Large intestine (tissue), 3 donors: Measurements from ENCODE around the gene PKIB. TPM values are rescaled to one million over a fixed set of nuclear protein-coding genes. Genes with fewer than 3 reads are reported as not detected.

Source experiments
- DNase-seq, 2 donors: peaks; one replicate each; pipeline versions ENCODE4 v3.0.0 to v3.0.0-alpha.2; 2013
- H3K27ac ChIP-seq: one replicate; pipeline ENCODE4 v1.5.1; 2013; ENCODE audit warnings: low read length
- H3K27me3 ChIP-seq: 2 replicates; pipeline ENCODE4 v1.6.1; 2013; ENCODE audit warnings: low read length; ENCODE audit not compliant: control insufficient read depth, insufficient read depth
- H3K36me3 ChIP-seq: 2 replicates; pipeline ENCODE4 v1.6.1; 2013; ENCODE audit warnings: low read length; ENCODE audit not compliant: control insufficient read depth, insufficient read depth
- H3K4me1 ChIP-seq: one replicate; pipeline ENCODE4 v1.6.1; 2013; ENCODE audit warnings: low read length; ENCODE audit not compliant: control insufficient read depth, insufficient read depth
- H3K4me3 ChIP-seq: one replicate; pipeline ENCODE4 v1.5.1; 2013; ENCODE audit warnings: low read length
- H3K9me3 ChIP-seq: one replicate; pipeline ENCODE4 v1.6.1; 2013; ENCODE audit warnings: mild to moderate bottlenecking, low read depth, low read length, moderate library complexity; ENCODE audit not compliant: control insufficient read depth
- WGBS: methylation state at CpG from one replicate; pipeline ENCODE4 v1.1.5; 2013; ENCODE audit warnings: low lambda C conversion rate; ENCODE audit not compliant: insufficient coverage; 5-methylcytosine and 5-hydroxymethylcytosine counted together
- polyA plus RNA-seq: library from polyadenylated mRNA; unstranded; fragments of 120-200 nt; gene quantifications from one replicate; pipeline ENCODE4 v1.2.1, GENCODE V29; 2013

Gene PKIB
- polyA plus RNA-seq, 1 donor = 30.3 TPM

DNA sequence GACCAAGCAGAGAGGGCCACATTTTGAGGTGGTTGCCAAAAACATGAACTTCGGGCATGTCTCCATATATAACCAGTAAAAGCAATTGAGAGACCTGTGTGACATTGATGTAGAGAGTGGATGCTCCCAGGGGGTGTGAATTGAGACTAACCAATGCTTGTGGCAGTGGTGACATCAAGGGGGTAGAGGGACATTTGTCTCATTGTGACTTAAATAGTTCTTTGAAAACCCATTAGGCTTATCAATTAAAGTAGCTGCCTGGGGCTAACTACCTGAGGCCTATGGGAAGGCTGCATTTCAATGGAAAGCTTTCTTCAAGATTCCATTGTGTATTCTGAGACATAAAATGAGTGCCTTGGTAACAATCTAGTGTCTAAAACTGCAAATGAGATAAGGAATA, 87.3 kb downstream of the PKIB start:
- no peaks in the 10 kb centered on the region for H3K4me1 ChIP-seq
- H3K27me3 ChIP-seq = no peaks in the 10 kb centered on the region
- no peaks in the 10 kb centered on the region for H3K9me3 ChIP-seq
- H3K27ac ChIP-seq = no peak overlapping the region
- DNase-seq = no peak
- no peak overlapping the region for H3K4me3 ChIP-seq
- H3K36me3 ChIP-seq = no peaks in the 10 kb centered on the region
- WGBS = no CpG with 5 or more reads among the region's 1 CpG

DNA sequence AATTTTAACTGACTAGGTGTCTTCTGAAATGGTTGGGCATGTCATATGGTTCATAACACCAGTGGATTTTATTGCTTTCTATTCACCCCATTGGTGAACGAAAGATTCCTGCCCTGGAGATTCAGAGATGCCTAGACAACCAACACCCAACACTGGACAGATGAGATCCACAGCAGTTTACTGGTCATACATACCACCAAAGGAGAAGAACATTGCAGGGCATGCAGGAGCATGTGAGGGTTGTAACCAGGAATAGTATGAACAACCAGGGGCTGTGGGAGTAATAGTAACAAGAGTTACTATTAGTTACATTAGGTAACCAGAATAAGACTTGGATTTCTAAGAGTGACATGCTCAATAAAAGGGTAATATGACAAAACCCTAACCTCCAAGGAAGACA, 91.5 kb downstream of the PKIB start:
- no peak overlapping the region for H3K4me3 ChIP-seq
- DNase-seq = no peak
- no peaks in the 10 kb centered on the region for H3K27me3 ChIP-seq
- H3K27ac ChIP-seq = no peak overlapping the region
- no peaks in the 10 kb centered on the region for H3K36me3 ChIP-seq
- H3K4me1 ChIP-seq = no peaks in the 10 kb centered on the region
- no CpG with 5 or more reads among the region's 1 CpG for WGBS
- no peaks in the 10 kb centered on the region for H3K9me3 ChIP-seq

GRCh38 chr6:122702841-122703240, 92.6 kb downstream of the PKIB start:
- DNase-seq = no peak
- Histone ChIP-seq H3K9me3 (no peaks in the 10 kb centered on the region), H3K27ac (no peak overlapping the region), H3K4me1 (no peaks in the 10 kb centered on the region), H3K27me3 (no peaks in the 10 kb centered on the region), H3K36me3 (no peaks in the 10 kb centered on the region), H3K4me3 (no peak overlapping the region)
- 83% methylated on average over 1 of the region's 3 CpGs for WGBS

GRCh38 chr6:122704066-122704465, 93.9 kb downstream of the PKIB start:
- DNase-seq = no peak
- WGBS = 90% methylated on average over 2 of the region's 4 CpGs
- Histone ChIP-seq H3K4me3 (no peak overlapping the region), H3K9me3 (no peaks in the 10 kb centered on the region), H3K4me1 (no peaks in the 10 kb centered on the region), H3K36me3 (no peaks in the 10 kb centered on the region), H3K27me3 (no peaks in the 10 kb centered on the region), H3K27ac (no peak overlapping the region)

DNA sequence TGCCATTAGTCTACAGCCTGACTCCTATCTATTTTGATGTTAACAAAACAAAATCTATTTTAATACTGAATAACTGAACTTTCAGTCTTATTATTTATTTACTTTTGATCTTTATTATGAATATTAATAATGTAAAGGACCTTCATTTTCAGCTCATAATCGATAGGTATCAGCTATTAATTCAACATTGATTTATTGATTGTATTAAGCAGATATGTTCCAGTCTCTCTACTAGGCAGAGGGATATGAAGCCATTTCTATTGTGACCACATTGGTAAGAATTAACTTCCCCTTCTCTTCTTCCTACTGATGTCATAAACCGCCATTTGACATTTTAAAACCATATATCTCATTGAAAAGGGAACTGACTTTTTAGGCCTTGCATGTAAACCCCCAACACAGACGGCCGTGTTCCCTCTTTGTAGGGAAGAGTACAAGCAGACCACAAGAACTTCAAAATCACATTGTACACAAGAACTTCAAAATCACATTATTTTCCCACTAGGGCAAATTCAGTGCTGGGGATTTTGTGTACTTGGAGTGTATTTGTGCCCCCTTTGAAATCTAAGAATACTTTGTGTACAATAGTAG, 99.8 kb downstream of the PKIB start:
- no peaks in the 10 kb centered on the region for H3K9me3 ChIP-seq
- whole genome bisulfite sequencing = no CpG with 5 or more reads among the region's 4 CpGs
- no peak for DNase-seq

GRCh38 chr6:122710908-122711635, 100.9 kb downstream of the PKIB start:
- Histone ChIP-seq H3K36me3 (no peaks in the 10 kb centered on the region), H3K4me3 (no peak overlapping the region), H3K27ac (no peak overlapping the region), H3K4me1 (no peaks in the 10 kb centered on the region), H3K27me3 (no peaks in the 10 kb centered on the region), H3K9me3 (no peaks in the 10 kb centered on the region)
- WGBS = 86% methylated on average over 1 of the region's 3 CpGs
- DNase-seq = no peak

More for the DNA sequence above, 99.8 kb downstream of the PKIB start:
- Histone ChIP-seq H3K4me1 (no peaks in the 10 kb centered on the region), H3K4me3 (no peak overlapping the region), H3K27ac (no peak overlapping the region), H3K36me3 (no peaks in the 10 kb centered on the region), H3K27me3 (no peaks in the 10 kb centered on the region)

DNA sequence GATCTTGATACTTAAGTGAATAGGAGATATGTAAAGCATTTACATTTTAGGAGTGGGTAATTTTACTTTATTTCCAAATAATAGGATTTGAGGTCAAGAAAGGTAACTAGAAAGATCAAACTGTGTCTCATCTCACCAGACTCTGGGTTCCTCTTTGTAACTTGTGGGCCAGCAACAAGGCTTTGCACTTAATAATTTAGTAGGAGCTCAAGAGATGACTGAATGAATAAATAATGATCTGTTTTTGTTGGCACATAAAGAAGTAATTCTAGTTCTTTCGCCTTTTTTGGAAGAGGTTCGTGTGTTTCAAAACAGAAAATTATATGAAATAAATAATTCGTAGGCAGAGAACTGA, 101.9 kb downstream of the PKIB start:
- no peaks in the 10 kb centered on the region for H3K9me3 ChIP-seq
- H3K36me3 ChIP-seq = no peaks in the 10 kb centered on the region
- 25% methylated on average over 2 of the region's 3 CpGs for WGBS
- DNase-seq = no peak
- H3K27me3 ChIP-seq = no peaks in the 10 kb centered on the region
- H3K4me3 ChIP-seq = no peak overlapping the region
- no peak overlapping the region for H3K27ac ChIP-seq
- H3K4me1 ChIP-seq = no peaks in the 10 kb centered on the region

- no peaks in the 10 kb centered on the region for H3K4me1 ChIP-seq
- WGBS = 100% methylated on average over 1 of the region's 3 CpGs
- H3K36me3 ChIP-seq = no peaks in the 10 kb centered on the region
- H3K27ac ChIP-seq = no peak overlapping the region
- no peaks in the 10 kb centered on the region for H3K27me3 ChIP-seq
- H3K4me3 ChIP-seq = no peak overlapping the region
- no peaks in the 10 kb centered on the region for H3K9me3 ChIP-seq
- no peak for DNase-seq
Observed at GRCh38 chr6:122712448-122713137, 102.4 kb downstream of the PKIB start.

DNA sequence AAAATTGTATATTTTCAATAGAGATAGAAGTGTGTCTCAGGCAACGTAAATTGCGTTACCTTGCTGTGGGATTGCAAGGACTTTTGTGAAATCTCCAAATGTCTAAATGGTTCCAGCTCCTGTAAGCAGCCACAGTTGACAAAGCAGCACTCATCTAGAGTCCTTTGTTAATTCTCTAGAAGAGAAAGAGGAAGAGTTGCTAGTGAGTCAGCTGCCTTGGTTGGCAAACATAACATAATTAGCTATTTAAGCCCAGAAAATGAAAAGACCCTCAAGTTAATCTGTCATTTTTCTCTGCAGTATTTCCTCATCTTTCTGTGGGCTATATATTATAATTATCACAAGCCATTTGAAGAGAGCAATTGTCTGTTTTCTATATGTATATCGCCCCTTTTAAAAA, 102.9 kb downstream of the PKIB start:
- Histone ChIP-seq H3K36me3 (no peaks in the 10 kb centered on the region), H3K27ac (no peak overlapping the region), H3K9me3 (no peaks in the 10 kb centered on the region), H3K27me3 (no peaks in the 10 kb centered on the region), H3K4me1 (no peaks in the 10 kb centered on the region), H3K4me3 (no peak overlapping the region)
- WGBS = no CpG with 5 or more reads among the region's 3 CpGs
- no peak for DNase-seq

GRCh38 chr6:122714059-122714458, 103.9 kb downstream of the PKIB start:
- no peaks in the 10 kb centered on the region for H3K27me3 ChIP-seq
- DNase-seq = no peak
- no peaks in the 10 kb centered on the region for H3K36me3 ChIP-seq
- H3K9me3 ChIP-seq = no peaks in the 10 kb centered on the region
- H3K4me1 ChIP-seq = no peaks in the 10 kb centered on the region
- H3K27ac ChIP-seq = no peak overlapping the region
- 100% methylated on average over 1 of the region's 5 CpGs for WGBS
- no peak overlapping the region for H3K4me3 ChIP-seq
